IPS-NIHi7 (cell line): ENCODE results near the gene TCERG1L.

Experiments
- DNase-seq: peaks from one replicate; pipeline ENCODE4 v3.0.0; 2012; ENCODE audit warnings: mixed read lengths; ENCODE audit errors: extremely low spot score

TCERG1L gene

GRCh38 chr10:131316321-131317075, 5.0 kb upstream of the TCERG1L start:
- no peak for DNase-seq

DNA sequence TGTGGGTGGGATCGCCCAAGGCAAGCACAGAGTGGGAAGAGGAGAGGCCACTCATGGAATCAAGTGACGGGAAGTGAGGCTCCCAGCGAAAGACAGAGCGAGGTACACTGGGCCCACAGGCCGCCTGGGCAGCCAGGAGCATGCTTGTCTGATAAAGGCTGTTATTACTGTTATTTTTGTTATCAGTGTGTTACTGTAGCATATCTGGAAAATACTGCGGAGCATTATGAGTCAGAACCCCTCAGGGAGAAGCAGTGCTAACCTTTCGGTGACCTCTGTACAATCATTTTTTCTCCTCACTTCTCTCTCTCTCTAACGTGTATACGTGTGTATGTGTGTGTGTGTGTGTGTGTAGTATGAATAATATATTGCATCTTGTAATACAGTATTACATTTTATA, 3.8 kb upstream of the TCERG1L start:
- no peak for DNase-seq

DNA sequence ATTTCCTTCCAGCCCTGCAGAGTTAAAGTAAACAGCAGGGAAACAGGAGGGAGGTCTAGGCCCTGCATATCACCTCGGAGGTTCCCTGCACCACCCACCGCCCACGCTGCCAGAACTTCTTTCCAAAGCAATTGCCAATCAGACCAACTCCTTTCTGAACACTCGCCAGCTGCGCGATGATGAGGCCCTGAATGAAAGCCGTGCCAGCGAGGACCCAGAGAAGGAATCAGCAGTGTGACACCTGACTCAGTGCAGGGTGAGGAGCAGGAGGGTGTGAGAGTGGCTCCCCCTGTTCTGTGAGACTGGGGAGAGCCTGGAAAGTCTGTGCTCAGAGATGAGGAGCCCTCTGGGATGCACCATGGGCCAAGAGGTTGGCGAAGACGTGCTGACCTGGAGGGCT, 3.3 kb upstream of the TCERG1L start:
- no peak for DNase-seq

DNA sequence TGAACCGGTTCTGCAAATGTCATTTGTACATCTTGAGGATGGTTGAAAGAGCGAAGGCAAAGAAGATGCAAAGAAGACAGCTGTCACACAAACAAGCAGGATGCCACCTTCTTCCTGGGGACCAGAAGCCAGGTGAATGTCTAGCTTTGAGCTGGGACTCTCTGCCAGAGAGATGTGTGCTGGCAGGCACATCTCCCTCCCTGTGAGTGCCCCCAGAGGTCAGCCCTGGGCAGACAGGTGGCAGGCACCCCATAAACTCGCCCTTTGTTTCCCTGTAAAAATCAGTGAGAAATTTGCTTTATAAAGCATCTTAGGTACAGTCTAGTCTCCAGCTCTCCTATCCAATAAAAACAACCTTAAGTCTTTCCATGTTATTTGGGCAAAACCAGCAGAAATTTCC, 2.6 kb upstream of the TCERG1L start:
- DNase-seq: no peak

GRCh38 chr10:131313377-131313776, 1.9 kb upstream of the TCERG1L start:
- no peak for DNase-seq

DNA sequence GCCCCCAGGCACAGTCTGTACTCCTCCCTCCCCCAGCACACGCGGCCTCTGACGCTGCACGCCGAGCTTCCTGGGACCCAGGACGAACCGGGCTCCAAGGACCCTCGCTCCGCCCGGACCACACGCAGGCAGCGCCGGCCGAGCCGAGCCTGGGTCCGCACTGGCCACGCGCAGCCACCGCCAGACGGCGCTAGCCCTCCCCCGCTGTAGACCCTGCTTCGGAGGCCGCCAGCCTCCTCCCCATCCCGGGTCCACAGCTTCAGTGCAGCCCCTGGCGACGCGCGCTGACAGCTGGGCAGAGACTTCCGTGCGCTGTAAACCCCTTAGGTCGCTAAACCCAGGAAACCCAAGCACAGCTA, 936 bp upstream of the TCERG1L start:
- DNase-seq: peak; percentile 49

DNA sequence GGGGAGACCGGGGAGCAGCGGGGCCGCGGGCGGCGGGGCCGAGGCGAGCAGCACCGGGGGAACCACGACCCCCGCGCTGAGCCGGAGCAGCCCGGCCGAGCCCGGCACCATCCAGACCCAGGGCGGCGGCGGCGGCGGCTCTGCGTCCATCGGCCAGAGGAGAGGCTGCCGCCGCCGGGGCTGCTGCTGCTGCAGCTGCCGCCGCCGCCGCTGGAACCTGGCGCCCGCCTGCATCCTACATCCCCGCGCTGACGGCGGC, 190 bp downstream of the TCERG1L start:
- DNase-seq: no peak

DNA sequence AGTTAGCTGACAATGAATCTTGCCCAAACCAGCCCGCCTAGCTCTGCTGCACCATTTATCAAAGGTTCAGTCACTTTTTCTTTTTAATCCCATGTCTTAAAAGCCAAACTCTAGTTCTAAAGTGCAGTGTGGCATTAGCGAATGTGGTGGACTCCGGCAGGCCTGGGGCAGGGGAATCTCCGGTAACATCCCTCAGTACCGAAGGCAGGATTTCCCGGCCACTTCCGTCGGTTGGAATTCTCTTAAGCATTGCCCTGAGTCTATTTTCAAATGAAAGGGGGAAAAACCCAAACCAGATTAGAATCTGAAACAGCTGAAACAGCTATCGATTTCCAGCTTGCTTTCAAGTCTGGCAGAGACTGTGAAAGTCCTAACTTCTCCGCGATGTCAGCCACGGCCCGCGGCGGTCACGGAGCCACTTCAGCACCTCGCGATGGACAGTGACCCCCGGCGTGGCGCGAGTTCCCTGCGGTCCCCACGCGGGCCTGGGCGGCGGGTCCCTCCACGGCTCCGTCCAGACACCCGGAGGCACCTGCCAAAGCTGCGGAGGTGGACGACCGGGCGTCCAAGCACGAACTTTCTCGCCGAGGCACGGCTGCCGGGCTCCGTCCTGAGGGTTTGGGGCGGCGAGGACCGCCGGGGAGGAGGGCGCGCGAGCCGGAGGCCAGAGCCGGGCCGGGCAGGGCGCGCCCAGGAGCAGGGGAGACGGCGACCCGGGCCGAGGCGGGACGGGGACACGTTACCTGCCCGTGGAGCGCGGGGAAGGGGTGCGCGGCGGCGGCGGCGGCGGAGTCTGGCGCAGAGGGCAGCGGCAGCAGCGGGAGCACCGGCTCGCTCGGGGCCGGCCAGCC, 745 bp downstream of the TCERG1L start:
- DNase-seq: no peak

DNA sequence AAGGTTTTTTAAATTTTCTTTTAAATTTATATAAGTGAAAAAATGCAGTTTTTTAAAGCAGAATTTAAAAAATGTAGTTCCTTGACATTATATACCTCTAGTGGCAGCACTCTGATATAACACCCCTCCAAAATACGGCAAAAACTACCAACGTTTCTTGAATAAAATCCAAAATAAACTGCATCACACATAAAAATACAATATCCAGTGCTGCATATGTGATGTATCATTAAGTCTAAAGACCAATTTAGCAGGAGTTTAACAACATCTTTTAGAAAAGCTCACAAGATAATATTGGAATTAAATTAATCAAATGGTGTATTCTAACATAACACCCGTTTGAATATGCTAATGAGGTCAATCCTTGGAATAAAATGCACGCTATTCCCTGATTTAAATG, 1.4 kb downstream of the TCERG1L start:
- no peak for DNase-seq

- no peak for DNase-seq
Observed at GRCh38 chr10:131300508-131300907, 11.0 kb downstream of the TCERG1L start.

DNA sequence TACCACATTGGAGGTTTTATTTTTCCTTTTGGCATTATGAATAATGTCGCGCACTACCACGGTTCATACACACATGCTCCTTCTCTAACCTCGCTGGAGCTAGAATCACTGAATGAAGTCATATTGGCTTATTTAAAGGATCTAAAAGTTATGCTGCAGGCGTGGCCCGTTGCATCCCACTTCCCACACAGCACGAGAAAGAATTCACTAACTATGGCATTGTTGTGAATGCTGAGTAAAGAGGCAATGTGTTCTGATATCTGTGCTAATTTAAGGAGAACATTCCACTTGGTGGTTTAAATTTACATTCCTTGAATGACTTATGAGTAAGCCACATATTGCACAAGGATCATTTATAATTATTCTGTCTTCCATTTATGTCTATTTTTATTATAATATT, 20.7 kb downstream of the TCERG1L start:
- DNase-seq: no peak

DNA sequence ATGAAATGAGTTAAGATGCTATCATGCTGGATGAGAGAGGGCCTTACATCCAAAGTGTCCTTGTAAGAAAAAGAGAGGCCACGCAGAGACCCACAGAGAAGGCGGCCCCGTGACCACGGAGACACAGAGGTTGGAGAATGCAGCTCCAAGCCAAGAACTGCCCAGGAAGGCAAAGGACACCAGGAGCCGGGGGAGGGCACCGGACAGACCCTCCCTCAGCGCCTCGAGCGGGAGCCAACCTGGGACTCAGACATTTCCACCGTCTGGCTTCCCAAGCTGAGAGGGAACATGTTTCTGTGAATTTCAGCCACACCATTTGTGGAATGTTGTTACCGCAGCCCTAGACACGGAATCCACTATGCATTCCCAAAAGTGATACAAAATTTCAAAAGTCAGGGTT, 22.9 kb downstream of the TCERG1L start:
- DNase-seq: no peak

GRCh38 chr10:131282961-131283360, 28.6 kb downstream of the TCERG1L start:
- DNase-seq: no peak

DNA sequence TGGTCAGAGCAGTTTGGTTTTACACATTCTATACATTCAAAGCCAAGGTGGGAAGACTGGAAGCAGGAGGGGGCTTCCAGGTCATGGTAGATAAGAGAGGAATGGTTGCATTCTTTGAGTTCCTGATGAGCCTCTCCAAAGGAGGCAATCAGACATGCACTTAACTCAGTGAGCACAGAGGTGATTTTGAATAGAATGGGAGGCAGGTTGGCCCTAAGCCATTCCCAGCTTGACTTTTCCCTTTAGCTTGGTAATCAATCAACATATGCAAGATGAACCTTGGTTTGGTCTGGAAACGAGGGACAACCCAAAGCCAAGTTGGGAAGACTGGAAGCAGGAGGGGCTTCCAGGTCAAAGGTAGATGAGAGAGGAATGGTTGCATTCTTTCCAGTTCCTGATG, 31.4 kb downstream of the TCERG1L start:
- DNase-seq: no peak

DNA sequence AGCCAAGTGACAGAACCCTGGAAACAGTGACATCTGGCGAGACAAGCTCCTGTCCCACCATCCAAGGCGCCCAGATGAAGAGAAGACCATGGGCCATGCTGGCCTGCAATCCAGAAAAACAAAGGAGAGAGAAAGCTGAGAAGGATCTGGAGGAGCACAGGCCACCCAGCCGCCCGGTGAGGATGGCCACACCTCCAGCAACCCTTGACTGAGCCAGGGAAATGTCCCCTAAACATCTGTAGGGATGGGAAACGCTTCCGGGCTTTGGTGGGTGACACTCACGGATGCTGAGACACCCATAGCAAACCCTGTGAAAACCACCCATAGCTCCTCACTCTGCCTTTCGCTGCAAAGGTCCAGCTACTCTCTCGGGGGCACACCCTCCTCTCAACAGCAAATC, 32.0 kb downstream of the TCERG1L start:
- DNase-seq: no peak

DNA sequence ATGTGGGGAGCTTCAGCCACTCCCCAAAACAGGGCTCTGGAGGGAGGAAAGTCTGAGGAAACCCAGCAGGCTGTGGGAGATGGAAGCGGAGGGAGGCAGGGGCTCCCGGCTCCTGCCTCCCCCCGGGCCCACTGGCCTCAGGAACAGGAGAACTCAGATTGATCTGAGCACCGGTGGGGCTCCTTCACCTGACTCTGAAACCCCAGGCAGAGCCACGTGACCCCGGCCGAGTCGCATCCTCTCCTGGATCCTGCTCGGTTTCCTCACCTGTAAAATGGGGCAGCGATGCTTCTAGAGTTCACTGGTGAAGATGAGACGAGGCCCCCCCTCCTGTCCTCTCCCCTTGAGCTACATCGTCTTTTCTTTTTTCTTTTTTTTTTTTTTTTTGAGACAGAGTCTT, 33.6 kb downstream of the TCERG1L start:
- no peak for DNase-seq

GRCh38 chr10:131277278-131277677, 34.2 kb downstream of the TCERG1L start:
- no peak for DNase-seq

GRCh38 chr10:131275691-131276090, 35.8 kb downstream of the TCERG1L start:
- DNase-seq: no peak

DNA sequence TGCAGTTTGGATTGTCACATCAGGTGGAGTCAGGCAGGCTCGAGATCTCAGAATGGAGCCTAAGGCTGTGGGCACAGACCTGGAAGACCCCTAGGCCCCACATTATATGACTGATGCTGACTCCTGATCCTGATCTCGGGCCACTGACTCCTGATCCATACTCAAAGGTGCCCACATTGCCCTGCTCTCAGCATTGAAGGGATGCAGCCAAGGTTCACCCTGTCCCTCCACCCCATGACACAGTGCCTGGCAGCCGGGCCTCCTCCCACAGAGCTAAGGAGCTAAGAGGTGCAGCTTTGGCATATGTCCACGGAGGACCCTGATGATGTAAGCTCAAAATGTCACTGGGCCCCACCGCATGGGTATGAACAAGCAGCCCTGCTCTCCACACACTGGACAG, 36.6 kb downstream of the TCERG1L start:
- DNase-seq: no peak

DNA sequence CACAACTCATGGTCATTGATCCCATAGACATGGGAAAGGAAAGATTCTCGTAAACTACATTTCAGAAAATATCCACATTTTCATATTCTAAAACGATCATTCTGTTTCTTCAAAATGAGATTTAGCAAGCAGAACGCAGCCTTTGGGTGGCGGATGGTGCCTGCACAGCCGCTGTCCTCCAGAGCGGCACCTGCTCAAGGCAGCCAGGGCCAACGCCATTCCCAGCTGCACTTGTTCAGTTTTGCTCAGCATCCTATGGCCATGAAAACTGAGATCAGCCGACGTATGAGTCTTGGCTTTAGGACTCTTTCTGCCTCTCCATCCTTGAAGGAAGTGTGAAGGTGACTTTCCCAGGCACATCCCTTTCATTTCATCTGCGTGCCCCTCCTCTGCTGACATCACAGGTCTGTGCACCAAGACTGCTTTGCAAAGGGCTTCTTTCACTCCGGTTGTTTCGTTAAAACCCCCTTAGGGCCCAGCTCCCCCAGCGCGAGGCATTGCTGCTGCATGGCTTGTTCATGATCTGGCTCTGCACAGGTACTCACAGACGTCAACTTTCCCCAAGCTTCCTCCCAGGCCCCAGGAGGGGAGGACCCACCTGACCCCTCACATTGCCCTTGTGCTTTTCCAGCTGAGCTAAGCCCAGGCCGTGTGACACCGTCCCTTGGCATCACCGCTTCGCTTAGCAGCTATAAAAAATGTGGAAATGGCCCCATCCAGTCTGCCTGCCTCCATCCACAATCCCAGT, 37.2 kb downstream of the TCERG1L start:
- DNase-seq: no peak

GRCh38 chr10:131273476-131273875, 38.0 kb downstream of the TCERG1L start:
- no peak for DNase-seq

GRCh38 chr10:131272897-131273451, 38.5 kb downstream of the TCERG1L start:
- DNase-seq: no peak

GRCh38 chr10:131271966-131272365, 39.6 kb downstream of the TCERG1L start:
- no peak for DNase-seq
